ENCODE data around the gene MYRIP.

Gene MYRIP

DNA sequence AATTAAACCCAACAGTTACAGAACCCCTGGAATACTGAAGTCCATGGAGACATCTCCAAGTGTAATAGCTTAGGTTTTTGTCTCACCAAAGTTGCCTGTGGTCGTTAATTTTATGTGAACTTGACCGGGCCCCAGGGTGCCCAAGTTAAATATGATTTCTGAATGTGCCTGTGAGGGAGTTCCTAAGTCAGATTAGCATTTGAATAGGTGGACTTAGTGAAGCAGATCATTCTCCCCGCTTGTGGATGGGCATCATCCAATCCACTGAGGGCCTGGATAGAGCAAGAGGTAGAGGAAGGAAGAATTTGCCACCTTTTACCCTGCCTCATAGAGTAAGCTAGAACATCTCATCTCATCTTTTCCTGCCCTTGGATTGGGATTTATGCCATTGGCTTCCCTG, 203.0 kb downstream of the MYRIP start:
- no peaks in the 10 kb centered on the region for H3K79me2 ChIP-seq (ENCODE audit: insufficient read depth, low read length)
- H3K9ac ChIP-seq (ENCODE audit: low read length) = no peak overlapping the region
- H3K27ac ChIP-seq (ENCODE audit: low read depth, low read length) = no peak overlapping the region
- no peaks in the 10 kb centered on the region for H3K27me3 ChIP-seq (ENCODE audit: low read length)
- no peak overlapping the region for H2AFZ ChIP-seq (ENCODE audit: low read depth, low read length, severe bottlenecking)
- H3K4me2 ChIP-seq (ENCODE audit: low read depth, low read length, poor library complexity, severe bottlenecking) = no peak overlapping the region
- no peak overlapping the region for H3K4me3 ChIP-seq (ENCODE audit: insufficient read depth, low read length, poor library complexity, severe bottlenecking)
- no peaks in the 10 kb centered on the region for H3K36me3 ChIP-seq (ENCODE audit: low read length)
- TF ChIP-seq, protein P1, sequence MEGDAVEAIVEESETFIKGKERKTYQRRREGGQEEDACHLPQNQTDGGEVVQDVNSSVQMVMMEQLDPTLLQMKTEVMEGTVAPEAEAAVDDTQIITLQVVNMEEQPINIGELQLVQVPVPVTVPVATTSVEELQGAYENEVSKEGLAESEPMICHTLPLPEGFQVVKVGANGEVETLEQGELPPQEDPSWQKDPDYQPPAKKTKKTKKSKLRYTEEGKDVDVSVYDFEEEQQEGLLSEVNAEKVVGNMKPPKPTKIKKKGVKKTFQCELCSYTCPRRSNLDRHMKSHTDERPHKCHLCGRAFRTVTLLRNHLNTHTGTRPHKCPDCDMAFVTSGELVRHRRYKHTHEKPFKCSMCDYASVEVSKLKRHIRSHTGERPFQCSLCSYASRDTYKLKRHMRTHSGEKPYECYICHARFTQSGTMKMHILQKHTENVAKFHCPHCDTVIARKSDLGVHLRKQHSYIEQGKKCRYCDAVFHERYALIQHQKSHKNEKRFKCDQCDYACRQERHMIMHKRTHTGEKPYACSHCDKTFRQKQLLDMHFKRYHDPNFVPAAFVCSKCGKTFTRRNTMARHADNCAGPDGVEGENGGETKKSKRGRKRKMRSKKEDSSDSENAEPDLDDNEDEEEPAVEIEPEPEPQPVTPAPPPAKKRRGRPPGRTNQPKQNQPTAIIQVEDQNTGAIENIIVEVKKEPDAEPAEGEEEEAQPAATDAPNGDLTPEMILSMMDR (IDR thresholded peaks at IDR 0.05; ENCODE audit: insufficient read depth, low read length, poor library complexity, severe bottlenecking) = no peak
- no peak for TF ChIP-seq EZH2phosphoT487 (conservative IDR thresholded peaks at IDR 0.05; ENCODE audit: low read length)
- no peaks in the 10 kb centered on the region for H4K20me1 ChIP-seq (ENCODE audit: low read depth, low read length)
- no peaks in the 10 kb centered on the region for H3K9me3 ChIP-seq (ENCODE audit: insufficient read depth, low read length)
- no peaks in the 10 kb centered on the region for H3K9me2 ChIP-seq (replicated peaks; ENCODE audit: insufficient read depth, low read length)
- no peaks in the 10 kb centered on the region for H3F3A ChIP-seq (ENCODE audit: insufficient read depth)

DNA sequence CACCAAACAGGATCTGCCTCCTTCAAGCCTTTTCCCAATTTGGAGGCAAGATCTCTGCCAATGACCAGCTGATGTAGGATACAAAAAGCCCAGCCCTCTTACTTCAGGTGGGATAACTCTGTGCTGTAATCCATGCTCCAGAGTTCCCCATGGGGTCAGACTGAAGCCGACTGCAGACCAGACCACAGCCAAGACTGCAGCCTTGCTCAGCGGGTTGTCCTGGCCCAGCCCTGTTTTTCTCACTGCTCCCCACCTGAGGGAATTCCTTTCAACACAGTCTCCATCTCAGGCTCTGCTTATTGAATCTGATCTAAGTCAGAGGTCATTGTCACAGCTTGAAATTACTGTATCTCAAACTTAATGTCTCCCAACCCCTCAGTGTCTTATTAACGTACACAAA, 207.0 kb downstream of the MYRIP start:
- Histone ChIP-seq H3K27me3 (ENCODE audit: low read length) (no peaks in the 10 kb centered on the region), H3K9me2 (replicated peaks; ENCODE audit: insufficient read depth, low read length) (no peaks in the 10 kb centered on the region), H3K4me2 (ENCODE audit: low read depth, low read length, poor library complexity, severe bottlenecking) (no peak overlapping the region), H3K9me3 (ENCODE audit: insufficient read depth, low read length) (no peaks in the 10 kb centered on the region), H3K27ac (ENCODE audit: low read depth, low read length) (no peak overlapping the region), H3K9ac (ENCODE audit: low read length) (no peak overlapping the region), H3F3A (ENCODE audit: insufficient read depth) (no peaks in the 10 kb centered on the region), H3K36me3 (ENCODE audit: low read length) (no peaks in the 10 kb centered on the region), H4K20me1 (ENCODE audit: low read depth, low read length) (no peaks in the 10 kb centered on the region), H3K79me2 (ENCODE audit: insufficient read depth, low read length) (no peaks in the 10 kb centered on the region), H3K4me3 (ENCODE audit: insufficient read depth, low read length, poor library complexity, severe bottlenecking) (no peak overlapping the region), H2AFZ (ENCODE audit: low read depth, low read length, severe bottlenecking) (no peak overlapping the region)
- TF ChIP-seq EZH2phosphoT487 (conservative IDR thresholded peaks at IDR 0.05; ENCODE audit: low read length) = no peak
- TF ChIP-seq, protein P1 (IDR thresholded peaks at IDR 0.05; ENCODE audit: insufficient read depth, low read length, poor library complexity, severe bottlenecking) = no peak

DNA sequence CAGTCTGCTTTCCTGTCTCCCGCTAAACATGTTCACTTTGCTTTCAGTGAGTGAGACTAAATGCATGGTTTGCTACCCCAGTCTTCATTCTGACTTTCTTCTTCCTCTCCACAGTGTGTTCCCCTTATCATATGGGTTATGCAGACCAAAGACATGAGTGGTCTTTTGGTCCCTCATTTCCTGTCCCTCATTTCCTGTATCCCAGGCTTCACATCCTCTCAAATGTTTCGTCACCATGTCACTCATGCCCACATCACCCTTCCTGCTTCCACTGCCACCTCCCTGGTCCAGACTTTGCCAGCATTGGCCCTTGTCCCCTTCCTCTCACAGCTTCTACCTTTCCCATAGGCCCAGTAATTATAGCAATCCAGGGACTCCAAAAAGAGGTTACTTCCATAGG, 209.0 kb downstream of the MYRIP start:
- no peak overlapping the region for H3K4me2 ChIP-seq (ENCODE audit: low read depth, low read length, poor library complexity, severe bottlenecking)
- no peaks in the 10 kb centered on the region for H3K36me3 ChIP-seq (ENCODE audit: low read length)
- H3K27me3 ChIP-seq (ENCODE audit: low read length) = no peaks in the 10 kb centered on the region
- H3F3A ChIP-seq (ENCODE audit: insufficient read depth) = no peaks in the 10 kb centered on the region
- H3K9ac ChIP-seq (ENCODE audit: low read length) = no peak overlapping the region
- no peaks in the 10 kb centered on the region for H3K9me2 ChIP-seq (replicated peaks; ENCODE audit: insufficient read depth, low read length)
- no peaks in the 10 kb centered on the region for H3K9me3 ChIP-seq (ENCODE audit: insufficient read depth, low read length)
- H3K79me2 ChIP-seq (ENCODE audit: insufficient read depth, low read length) = no peaks in the 10 kb centered on the region
- TF ChIP-seq EZH2phosphoT487 (conservative IDR thresholded peaks at IDR 0.05; ENCODE audit: low read length) = no peak
- TF ChIP-seq, protein P1 (IDR thresholded peaks at IDR 0.05; ENCODE audit: insufficient read depth, low read length, poor library complexity, severe bottlenecking) = no peak
- H4K20me1 ChIP-seq (ENCODE audit: low read depth, low read length) = no peaks in the 10 kb centered on the region
- no peak overlapping the region for H3K27ac ChIP-seq (ENCODE audit: low read depth, low read length)
- H2AFZ ChIP-seq (ENCODE audit: low read depth, low read length, severe bottlenecking) = no peak overlapping the region
- no peak overlapping the region for H3K4me3 ChIP-seq (ENCODE audit: insufficient read depth, low read length, poor library complexity, severe bottlenecking)

All from SU-DHL-6 (cell line).